ENCODE data around the gene ACTR8. TPM values are rescaled to one million over a fixed set of nuclear protein-coding genes. Genes with fewer than 3 reads are reported as not detected.

ACTR8 gene
- total and polyA plus RNA-seq, 2 of the 4 experiments (the other 2 are of a cell fraction) = 20.3 to 31.4 TPM

GRCh38 chr3:53921296-53921695 lies 39.3 kb upstream of the ACTR8 start:
- Histone ChIP-seq H3K79me1 (ENCODE audit: low read depth in 1 of 2, low read length in 2 of 2) (no peaks in the 10 kb centered on the region), H3K4ac (ENCODE audit: low read depth, low read length) (no peak overlapping the region), H4K20me1 (ENCODE audit: insufficient read depth, low read length) (no peaks in the 10 kb centered on the region), H3K36me3 (ENCODE audit: control insufficient read depth, insufficient read depth, low read length) (no peaks in the 10 kb centered on the region), H2BK15ac (ENCODE audit: low read depth, low read length) (no peak overlapping the region), H4K8ac (ENCODE audit: low read depth in 2 of 2, low read length in 2 of 2) (no peak overlapping the region), H3K9me3 (ENCODE audit: control insufficient read depth, insufficient read depth, low read length) (no peaks in the 10 kb centered on the region), H3K27me3 (ENCODE audit: control insufficient read depth, insufficient read depth, low read length) (no peaks in the 10 kb centered on the region), H3K4me2 (ENCODE audit: low read depth, low read length) (no peak overlapping the region), H3K4me1 (ENCODE audit: control insufficient read depth, insufficient read depth, low read length) (no peaks in the 10 kb centered on the region), H2BK120ac (ENCODE audit: low read depth, low read length) (no peak overlapping the region), H3K4me3 (ENCODE audit: insufficient read depth, low read depth, low read length) (no peak overlapping the region), H2AK9ac (replicated peaks; ENCODE audit: low read depth, low read length, poor library complexity) (no peak overlapping the region), H3K56ac (ENCODE audit: extremely low read depth, insufficient read depth, low read length) (no peak overlapping the region), H3K18ac (ENCODE audit: low read depth, low read length) (no peak overlapping the region), H3K14ac (replicated peaks; ENCODE audit: low read depth, low read length) (no peak overlapping the region), H4K91ac (ENCODE audit: insufficient read depth, low read depth, low read length) (no peak overlapping the region), H2AFZ (replicated peaks; ENCODE audit: low read length, poor library complexity) (no peak overlapping the region), H2AK5ac (ENCODE audit: low read depth, low read length) (no peak overlapping the region), H3K27ac (ENCODE audit: insufficient read depth, low read length) (no peak overlapping the region), H4K5ac (ENCODE audit: low read depth, low read length) (no peak overlapping the region), H2BK20ac (ENCODE audit: low read depth, low read length) (no peak overlapping the region), H3K9ac (ENCODE audit: low read depth, low read length) (no peak overlapping the region), H3K23ac (ENCODE audit: low read depth, low read length) (no peak overlapping the region), H2BK5ac (ENCODE audit: low read depth, low read length, poor library complexity, severe bottlenecking) (no peak overlapping the region), H3K9me1 (ENCODE audit: insufficient read depth, low read length) (no peaks in the 10 kb centered on the region)
- DNase-seq (peak; percentile 8), ATAC-seq (ENCODE audit: low read depth) (peak; percentile 42; the same call in 1 of the 2 replicates)
- CTCF ChIA-PET = no interaction called here
- TF ChIP-seq RAD21 (IDR thresholded peaks at IDR 0.05; ENCODE audit: low read length) = peak; percentile 47
- no peak for TF ChIP-seq MXI1 (IDR thresholded peaks at IDR 0.05; ENCODE audit: borderline replicate concordance, low read depth, low read length)
- 0 out of 2 replicates have a peak, but pooled peaks have one; percentile 7 for TF ChIP-seq SMC3 (IDR thresholded peaks at IDR 0.05; ENCODE audit: low read depth, low read length)
- TF ChIP-seq CTCF (conservative IDR thresholded peaks at IDR 0.05; ENCODE audit: low read depth, low read length) = peak; percentile 40
- dilution Hi-C loops (cut with HindIII; ENCODE audit: low sequenced_read_pairs, unreplicated experiment) = no loop called here
- POLR2A ChIA-PET (ENCODE audit: unreplicated experiment) = no interaction called here
- in situ Hi-C loops (cut with MboI; ENCODE audit: low sequenced_read_pairs) = no loop called here
- BruUV-seq (replicated peaks) = no TSS peak
- no CpG with 5 or more reads among the region's 1 CpG for WGBS, 2 experiments (ENCODE audit: extremely low coverage in 2 of 2, insufficient read length in 1 of 2)
- intact Hi-C loops (cut with micrococcal nuclease) = no loop called here
